ENCODE data around the gene GABARAPL1.
"Not testable (repeated sequence)": the region's sequence is repeated elsewhere in the genome, so short reads cannot be mapped to it uniquely, and the experiment has no call there.

Gene GABARAPL1

GRCh38 chr12:10197879-10198278 lies 14.8 kb upstream of the GABARAPL1 start:
- DNase-seq (ENCODE audit: low spot score): no peak

GRCh38 chr12:10204495-10204894 lies 8.2 kb upstream of the GABARAPL1 start:
- DNase-seq (ENCODE audit: low spot score): not testable (repeated sequence)

- no peak for DNase-seq (ENCODE audit: low spot score)
Measured at GRCh38 chr12:10205220-10205807, 7.4 kb upstream of the GABARAPL1 start.

- no peak for DNase-seq (ENCODE audit: low spot score)
Measured at GRCh38 chr12:10207136-10207535, 5.5 kb upstream of the GABARAPL1 start.

- no peak for DNase-seq (ENCODE audit: low spot score)
Measured at GRCh38 chr12:10210225-10210624, 2.5 kb upstream of the GABARAPL1 start.

- no peak for DNase-seq (ENCODE audit: low spot score)
Measured at GRCh38 chr12:10211101-10211939, 1.4 kb upstream of the GABARAPL1 start.

- peak; percentile 81 for DNase-seq (ENCODE audit: low spot score)
Measured at GRCh38 chr12:10211940-10212738, 538 bp upstream of the GABARAPL1 start.

- peak; percentile 89 for DNase-seq (ENCODE audit: low spot score)
Measured at GRCh38 chr12:10213168-10214135, 775 bp downstream of the GABARAPL1 start.

GRCh38 chr12:10214136-10214894 lies 1.6 kb downstream of the GABARAPL1 start:
- DNase-seq (ENCODE audit: low spot score): no peak

- no peak for DNase-seq (ENCODE audit: low spot score)
Measured at GRCh38 chr12:10214895-10215267, 2.2 kb downstream of the GABARAPL1 start.

GRCh38 chr12:10215436-10215835 lies 2.8 kb downstream of the GABARAPL1 start:
- no peak for DNase-seq (ENCODE audit: low spot score)

GRCh38 chr12:10215946-10216345 lies 3.3 kb downstream of the GABARAPL1 start:
- DNase-seq (ENCODE audit: low spot score): not testable (repeated sequence)

GRCh38 chr12:10218021-10218420 lies 5.3 kb downstream of the GABARAPL1 start:
- DNase-seq (ENCODE audit: low spot score): no peak

GRCh38 chr12:10220398-10221077 lies 7.9 kb downstream of the GABARAPL1 start:
- DNase-seq (ENCODE audit: low spot score): no peak

- DNase-seq (ENCODE audit: low spot score): no peak
Measured at GRCh38 chr12:10221846-10222245, 9.2 kb downstream of the GABARAPL1 start.

- no peak for DNase-seq (ENCODE audit: low spot score)
Measured at GRCh38 chr12:10223208-10223607, 10.5 kb downstream of the GABARAPL1 start.

- not testable (repeated sequence) for DNase-seq (ENCODE audit: low spot score)
Measured at GRCh38 chr12:10225426-10225825, 12.7 kb downstream of the GABARAPL1 start.

GRCh38 chr12:10226086-10226485 lies 13.4 kb downstream of the GABARAPL1 start:
- DNase-seq (ENCODE audit: low spot score): no peak

GRCh38 chr12:10226731-10227130 lies 14.1 kb downstream of the GABARAPL1 start:
- DNase-seq (ENCODE audit: low spot score): no peak

GRCh38 chr12:10227648-10228047 lies 15.0 kb downstream of the GABARAPL1 start:
- DNase-seq (ENCODE audit: low spot score): peak; percentile 73

Data from NAMALWA (cell line).